Panc1 (cell line): ENCODE measurements around the gene PTPRF.

Source experiments
- POLR2AphosphoS5 ChIP-seq: IDR thresholded peaks from 2 replicates; pipeline ENCODE4 v1.6.1; 2012; ENCODE audit warnings: mild to moderate bottlenecking, low read depth, low read length, moderate library complexity
- SIN3A ChIP-seq: IDR thresholded peaks from 2 replicates; pipeline ENCODE4 v1.6.1; 2012; ENCODE audit warnings: low read depth, mild to moderate bottlenecking, low read length, moderate library complexity, borderline replicate concordance; ENCODE audit not compliant: insufficient read depth
- TF ChIP-seq, protein P1 (sequence below): fragments of 450-650 bp; IDR thresholded peaks from 2 replicates; pipeline ENCODE4 v1.5.1; 2017; ENCODE audit warnings: mild to moderate bottlenecking

DNA sequence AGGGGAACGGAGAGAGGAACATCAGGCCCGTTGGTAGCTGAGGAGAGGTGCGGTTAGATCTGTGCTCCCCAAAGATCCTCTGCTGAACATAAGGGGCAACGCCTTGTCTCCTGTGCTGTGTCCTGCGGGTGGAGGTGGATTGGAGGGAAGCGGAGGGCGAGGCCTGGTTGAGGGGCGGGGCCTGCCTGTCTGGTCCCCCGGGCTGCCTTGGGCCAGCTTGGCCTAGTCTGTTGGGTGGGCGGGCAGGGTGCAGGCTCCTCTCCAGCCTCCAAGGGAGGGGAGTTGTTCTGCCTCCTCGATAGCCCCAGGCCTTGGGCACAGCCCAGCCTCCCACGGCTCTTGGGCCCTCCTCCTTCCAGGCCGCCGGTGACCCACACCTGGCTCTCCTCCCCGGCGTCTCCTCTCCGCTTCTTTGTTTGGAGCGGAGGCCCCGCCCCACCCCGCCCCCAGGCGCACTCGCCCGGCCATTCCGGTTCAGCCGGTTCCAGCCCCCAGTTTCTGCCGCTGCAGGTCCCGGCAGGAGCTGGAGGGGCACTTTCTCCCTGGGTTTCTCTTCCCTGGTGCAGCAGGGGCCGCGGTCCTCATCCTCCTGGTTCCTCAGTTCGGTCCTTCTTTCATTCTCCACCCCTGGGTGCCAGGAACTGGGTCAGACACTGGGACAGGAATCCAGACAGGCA is 19.4 kb downstream of the PTPRF start:
- TF ChIP-seq SIN3A, result no peak
- TF ChIP-seq, protein P1, sequence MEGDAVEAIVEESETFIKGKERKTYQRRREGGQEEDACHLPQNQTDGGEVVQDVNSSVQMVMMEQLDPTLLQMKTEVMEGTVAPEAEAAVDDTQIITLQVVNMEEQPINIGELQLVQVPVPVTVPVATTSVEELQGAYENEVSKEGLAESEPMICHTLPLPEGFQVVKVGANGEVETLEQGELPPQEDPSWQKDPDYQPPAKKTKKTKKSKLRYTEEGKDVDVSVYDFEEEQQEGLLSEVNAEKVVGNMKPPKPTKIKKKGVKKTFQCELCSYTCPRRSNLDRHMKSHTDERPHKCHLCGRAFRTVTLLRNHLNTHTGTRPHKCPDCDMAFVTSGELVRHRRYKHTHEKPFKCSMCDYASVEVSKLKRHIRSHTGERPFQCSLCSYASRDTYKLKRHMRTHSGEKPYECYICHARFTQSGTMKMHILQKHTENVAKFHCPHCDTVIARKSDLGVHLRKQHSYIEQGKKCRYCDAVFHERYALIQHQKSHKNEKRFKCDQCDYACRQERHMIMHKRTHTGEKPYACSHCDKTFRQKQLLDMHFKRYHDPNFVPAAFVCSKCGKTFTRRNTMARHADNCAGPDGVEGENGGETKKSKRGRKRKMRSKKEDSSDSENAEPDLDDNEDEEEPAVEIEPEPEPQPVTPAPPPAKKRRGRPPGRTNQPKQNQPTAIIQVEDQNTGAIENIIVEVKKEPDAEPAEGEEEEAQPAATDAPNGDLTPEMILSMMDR, result no peak
- TF ChIP-seq POLR2AphosphoS5, result no peak
